GM18520 (cell line): Measurements from ENCODE around the gene TAF1D.
A peak's percentile ranks its signal among the peaks of the same experiment; 100 is the strongest.
"Not testable (repeated sequence)": the region's sequence is repeated elsewhere in the genome, so short reads cannot be mapped to it uniquely, and the experiment has no call there.

Source experiments
- ATAC-seq: cut with Tn5 transposase; IDR thresholded peaks from one replicate; pipeline ENCODE4 v1.9.1; 2021; ENCODE audit not compliant: unreplicated experiment

TAF1D gene

GRCh38 chr11:93751001-93751400, 9.7 kb upstream of the TAF1D start:
- no peak for ATAC-seq

- peak; percentile 64 for ATAC-seq
These were observed 5.8 kb upstream of the TAF1D start for GRCh38 chr11:93747122-93747521.

- ATAC-seq, result no peak
These were observed 4.8 kb upstream of the TAF1D start for GRCh38 chr11:93746101-93746500.

DNA sequence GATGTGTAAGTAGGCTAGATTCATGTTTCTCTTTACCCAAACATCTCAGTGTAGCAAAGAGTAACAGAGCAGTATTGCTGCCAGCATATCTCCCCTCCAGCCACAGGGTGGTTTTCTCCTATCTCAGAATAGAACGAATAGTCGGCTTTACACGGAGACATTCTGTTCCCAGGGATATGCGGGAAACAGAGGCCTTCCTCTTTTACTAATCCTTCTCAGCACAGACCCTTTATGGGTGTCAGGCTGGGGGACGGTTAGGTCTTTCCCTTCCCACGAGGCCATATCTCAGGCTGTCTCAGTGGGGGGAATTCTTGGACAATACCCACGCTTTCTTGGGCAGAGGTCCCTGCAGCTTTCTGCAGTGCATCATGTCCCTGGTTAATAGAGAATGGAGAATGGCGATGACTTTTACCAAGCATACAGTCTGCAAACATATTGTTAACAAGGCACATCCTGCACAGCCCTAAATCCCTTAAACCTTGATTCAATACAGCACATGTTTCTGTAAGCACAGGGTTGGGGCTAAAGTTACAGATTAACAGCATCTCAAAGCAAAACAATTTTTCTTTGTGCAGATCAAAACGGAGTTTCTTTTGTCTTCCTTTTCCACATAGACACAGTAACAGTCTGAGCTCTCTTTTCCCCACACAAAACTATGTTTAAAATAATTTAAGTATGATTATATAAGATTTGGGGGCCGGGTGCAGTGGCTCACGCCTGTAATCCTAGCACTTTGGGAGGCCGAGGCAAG, 3.9 kb upstream of the TAF1D start:
- not testable (repeated sequence) for ATAC-seq

DNA sequence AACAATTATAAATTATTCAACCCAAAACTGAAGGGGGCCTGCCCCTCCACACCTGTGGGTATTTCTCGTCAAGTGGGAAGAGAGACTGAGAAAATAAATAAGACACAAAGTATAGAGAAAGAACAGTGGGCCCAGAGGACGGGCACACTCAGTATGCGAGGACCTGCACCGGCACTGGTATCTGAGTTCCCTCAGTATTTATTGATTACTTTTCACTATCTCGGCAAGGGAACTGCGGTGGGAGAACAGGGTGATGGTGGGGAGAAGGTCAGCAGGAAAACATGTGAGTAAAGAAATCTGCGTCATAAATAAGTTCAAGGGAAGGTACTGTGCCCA, 3.3 kb upstream of the TAF1D start:
- no peak for ATAC-seq

- ATAC-seq, result no peak
These were observed 2.0 kb upstream of the TAF1D start for GRCh38 chr11:93743291-93743690.

DNA sequence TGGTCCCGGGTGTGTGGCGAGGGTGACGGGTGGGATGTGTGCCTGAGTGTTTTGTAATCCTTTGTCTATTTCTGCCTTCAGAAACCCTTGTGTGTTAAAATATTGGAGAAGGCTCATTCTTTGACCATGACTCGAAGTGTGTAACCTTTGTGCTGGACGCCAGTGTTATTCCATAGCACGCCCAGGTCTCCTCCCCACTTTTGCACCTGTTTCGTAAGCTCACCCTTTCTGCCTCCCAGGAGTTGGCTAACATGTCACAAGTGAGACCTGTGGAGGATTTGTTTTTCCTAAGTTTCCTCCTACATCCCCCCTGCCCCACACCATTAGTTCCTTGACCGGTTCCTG, 559 bp upstream of the TAF1D start:
- no peak for ATAC-seq

- peak; percentile 22 for ATAC-seq
These were observed 583 bp downstream of the TAF1D start for GRCh38 chr11:93740730-93741093.

- ATAC-seq, result no peak
These were observed 1.1 kb downstream of the TAF1D start for GRCh38 chr11:93740031-93740729.

DNA sequence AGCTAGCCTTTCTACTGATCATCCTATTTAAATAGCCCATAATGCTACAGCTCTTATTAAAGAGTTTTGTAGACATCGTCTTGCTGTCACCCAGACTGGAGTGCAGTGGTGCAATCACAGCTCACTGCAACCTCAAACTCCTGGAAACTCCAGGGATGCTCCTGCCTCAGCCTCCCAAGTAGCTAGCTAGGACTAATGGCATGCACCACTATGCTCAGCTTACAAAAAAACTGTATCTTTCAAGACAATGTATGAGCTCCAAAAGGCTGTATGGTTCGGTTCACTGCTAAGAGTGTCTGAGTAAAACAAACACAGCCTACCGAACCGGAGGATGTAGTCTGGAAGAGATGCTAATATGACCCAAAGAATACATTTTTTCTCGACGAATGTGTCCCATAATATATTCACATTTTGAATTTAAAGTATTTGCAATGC, 2.6 kb downstream of the TAF1D start:
- no peak for ATAC-seq

GRCh38 chr11:93737904-93738612, 3.2 kb downstream of the TAF1D start:
- no peak for ATAC-seq

GRCh38 chr11:93736129-93736528, 5.2 kb downstream of the TAF1D start:
- ATAC-seq, result no peak

DNA sequence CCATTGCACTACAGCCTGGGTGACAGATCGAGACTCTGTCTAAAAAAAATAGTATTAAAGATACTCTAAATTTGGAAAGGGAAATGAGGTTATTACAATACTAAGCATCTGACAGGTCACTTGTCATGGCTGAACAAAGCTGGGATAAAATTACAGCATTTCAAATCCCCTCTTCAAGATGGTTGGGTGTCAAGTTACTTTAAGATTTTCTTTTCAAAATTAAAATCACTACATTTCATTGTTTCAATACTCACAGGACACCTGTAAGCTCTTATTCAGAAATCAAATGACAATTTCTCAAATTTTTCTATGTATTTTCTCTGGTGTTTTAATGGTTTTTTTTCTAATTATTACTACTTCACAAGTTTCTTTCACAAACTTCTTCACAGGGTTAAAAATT, 5.7 kb downstream of the TAF1D start:
- ATAC-seq, result no peak

- no peak for ATAC-seq
These were observed 6.7 kb downstream of the TAF1D start for GRCh38 chr11:93734427-93735222.

- no peak for ATAC-seq
These were observed 7.8 kb downstream of the TAF1D start for GRCh38 chr11:93733474-93733873.

DNA sequence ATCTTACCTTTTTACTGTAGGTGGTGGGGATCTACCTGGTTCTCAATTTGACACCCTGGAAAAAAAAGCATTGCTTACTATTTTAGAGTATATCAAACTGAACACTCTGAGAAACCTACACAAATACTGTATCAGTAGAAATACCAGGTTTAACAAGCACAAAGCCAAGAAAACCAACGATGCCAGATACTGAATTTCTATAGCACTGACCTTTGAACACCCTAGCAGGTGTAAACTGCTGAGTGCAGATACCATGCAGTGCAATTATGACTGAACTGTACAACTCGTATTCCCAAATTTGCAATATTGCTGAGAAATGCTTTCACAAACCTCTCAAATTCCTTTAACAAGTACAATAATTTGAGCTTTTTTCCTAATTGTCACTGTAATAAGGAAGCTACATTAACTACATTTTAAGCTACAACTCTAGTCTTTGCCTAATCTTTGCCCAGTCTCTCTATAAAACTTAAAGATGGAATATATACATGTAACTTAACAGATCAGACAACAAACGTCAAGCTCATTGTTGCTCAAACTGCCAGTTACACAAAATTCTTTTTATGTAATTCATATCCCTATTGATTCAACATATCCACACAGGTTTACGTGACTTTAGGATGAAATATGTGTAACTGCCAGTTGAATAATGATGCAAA, 8.9 kb downstream of the TAF1D start:
- ATAC-seq, result no peak

GRCh38 chr11:93730108-93731107, 10.9 kb downstream of the TAF1D start:
- ATAC-seq, result no peak

DNA sequence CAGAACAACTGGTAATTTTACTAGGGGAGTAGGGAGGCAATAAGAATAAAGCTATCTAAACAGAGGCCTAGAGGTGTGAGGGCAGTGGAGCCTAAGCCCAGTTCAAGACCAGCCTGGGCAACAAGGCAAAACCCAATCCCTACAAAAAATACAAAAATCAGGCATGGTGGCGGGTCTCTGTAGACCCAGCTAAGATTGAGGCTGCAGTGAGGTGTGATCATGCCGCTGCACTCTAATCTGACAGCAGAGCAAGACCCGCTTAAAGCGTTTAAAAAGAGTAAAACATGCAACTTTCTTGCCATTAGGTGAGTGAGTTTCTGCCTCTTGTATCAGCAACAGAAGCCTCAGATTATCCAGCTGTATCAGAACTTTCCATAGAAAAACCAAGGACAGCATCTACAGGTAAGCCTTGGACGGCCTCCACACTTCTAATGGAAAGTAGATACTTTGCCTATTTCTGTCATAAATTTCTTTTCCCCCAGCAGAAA, 12.1 kb downstream of the TAF1D start:
- ATAC-seq, result no peak

GRCh38 chr11:93728792-93729128, 12.5 kb downstream of the TAF1D start:
- no peak for ATAC-seq
